ENCODE data around the gene SOAT2. TPM values are rescaled to one million over a fixed set of nuclear protein-coding genes. Genes with fewer than 3 reads are reported as not detected.

Gene SOAT2
- total RNA-seq, 4 donors from 2014 or later, result 0.30 to 2.9 (median 0.72) TPM

DNA sequence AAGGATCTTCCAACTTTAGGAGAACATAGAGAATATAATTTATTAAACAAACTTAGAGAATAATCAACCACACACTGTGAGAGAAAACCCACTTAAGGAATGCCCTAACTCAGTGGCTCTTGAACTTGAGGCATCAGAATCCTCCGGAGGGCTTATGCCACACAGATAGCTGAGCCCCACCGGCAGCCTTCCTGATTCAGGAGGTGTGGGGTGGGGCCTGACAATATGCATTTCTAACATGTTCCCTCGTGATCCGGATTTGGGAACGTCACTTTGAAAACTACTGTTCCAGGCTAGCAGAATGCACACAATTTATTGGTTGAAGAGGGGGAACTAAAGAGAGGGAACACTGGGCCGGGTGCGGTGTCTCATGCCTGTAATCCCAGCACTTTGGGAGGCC is 2.0 kb upstream of the SOAT2 start:
- Histone ChIP-seq H3K27ac (peak overlapping the region in 1 of 4 donors; percentile 93), H3K36me3 (peaks cover 0 to 24% (median 0%) of the 10 kb centered on the region in 3 donors), H3K4me1 (peaks cover 0 to 90% (median 36%) of the 10 kb centered on the region in 4 donors), H3K27me3 (no peaks in the 10 kb centered on the region), H3K4me3 (peak overlapping the region in 1 of 4 donors; percentile 85), H3K9me3 (no peaks in the 10 kb centered on the region)
- TF ChIP-seq, protein P1, sequence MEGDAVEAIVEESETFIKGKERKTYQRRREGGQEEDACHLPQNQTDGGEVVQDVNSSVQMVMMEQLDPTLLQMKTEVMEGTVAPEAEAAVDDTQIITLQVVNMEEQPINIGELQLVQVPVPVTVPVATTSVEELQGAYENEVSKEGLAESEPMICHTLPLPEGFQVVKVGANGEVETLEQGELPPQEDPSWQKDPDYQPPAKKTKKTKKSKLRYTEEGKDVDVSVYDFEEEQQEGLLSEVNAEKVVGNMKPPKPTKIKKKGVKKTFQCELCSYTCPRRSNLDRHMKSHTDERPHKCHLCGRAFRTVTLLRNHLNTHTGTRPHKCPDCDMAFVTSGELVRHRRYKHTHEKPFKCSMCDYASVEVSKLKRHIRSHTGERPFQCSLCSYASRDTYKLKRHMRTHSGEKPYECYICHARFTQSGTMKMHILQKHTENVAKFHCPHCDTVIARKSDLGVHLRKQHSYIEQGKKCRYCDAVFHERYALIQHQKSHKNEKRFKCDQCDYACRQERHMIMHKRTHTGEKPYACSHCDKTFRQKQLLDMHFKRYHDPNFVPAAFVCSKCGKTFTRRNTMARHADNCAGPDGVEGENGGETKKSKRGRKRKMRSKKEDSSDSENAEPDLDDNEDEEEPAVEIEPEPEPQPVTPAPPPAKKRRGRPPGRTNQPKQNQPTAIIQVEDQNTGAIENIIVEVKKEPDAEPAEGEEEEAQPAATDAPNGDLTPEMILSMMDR (IDR thresholded peaks at IDR 0.05), result no peak
- no peak for TF ChIP-seq POLR2A (IDR thresholded peaks at IDR 0.05)
- no peak for TF ChIP-seq EP300 (IDR thresholded peaks at IDR 0.05)
- WGBS, 2 donors, result 71 to 77% methylated on average over 7 of the region's 7 CpGs
- DNase-seq (ENCODE audit: low spot score in 2 of 2), result no peak

DNA sequence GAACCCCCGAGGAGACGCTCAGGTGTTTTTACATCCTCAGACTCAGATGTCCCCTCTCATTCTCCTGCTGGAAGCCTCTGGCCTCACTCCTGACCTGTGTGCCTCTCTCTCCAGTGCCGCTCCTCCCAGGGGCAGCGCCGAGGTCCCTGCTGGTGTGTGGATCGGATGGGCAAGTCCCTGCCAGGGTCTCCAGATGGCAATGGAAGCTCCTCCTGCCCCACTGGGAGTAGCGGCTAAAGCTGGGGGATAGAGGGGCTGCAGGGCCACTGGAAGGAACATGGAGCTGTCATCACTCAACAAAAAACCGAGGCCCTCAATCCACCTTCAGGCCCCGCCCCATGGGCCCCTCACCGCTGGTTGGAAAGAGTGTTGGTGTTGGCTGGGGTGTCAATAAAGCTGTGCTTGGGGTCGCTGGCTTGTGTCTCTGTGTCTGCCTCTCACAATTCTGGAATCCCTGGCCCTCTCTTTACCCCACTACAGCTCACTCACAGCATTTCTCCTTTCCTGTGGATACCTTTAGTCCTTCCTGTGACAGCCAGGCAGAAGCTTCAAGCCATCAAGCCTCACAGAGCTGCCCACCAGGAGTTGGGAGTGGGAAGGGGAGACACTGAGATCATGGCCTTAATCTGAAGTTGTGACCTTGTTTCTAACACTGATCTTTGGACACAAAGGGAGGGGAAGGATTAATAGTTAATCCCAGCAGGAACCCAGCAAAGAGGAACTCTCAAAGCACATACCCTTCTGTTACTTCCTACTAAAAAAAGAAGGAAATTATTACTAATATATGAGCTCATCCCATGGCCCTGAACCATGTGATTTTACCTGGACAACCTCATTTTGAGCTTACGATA is 1.1 kb upstream of the SOAT2 start:
- Histone ChIP-seq H3K27me3 (no peaks in the 10 kb centered on the region), H3K27ac (peak overlapping the region in 3 of 4 donors; percentile 33 to 65 (median 48)), H3K4me3 (no peak overlapping the region), H3K9me3 (no peaks in the 10 kb centered on the region), H3K36me3 (peaks cover 0 to 24% (median 0%) of the 10 kb centered on the region in 3 donors), H3K4me1 (peaks cover 0 to 88% (median 34%) of the 10 kb centered on the region in 4 donors)
- 83 to 86% methylated on average over 12 of the region's 12 CpGs for WGBS, 2 donors
- DNase-seq (ENCODE audit: low spot score in 2 of 2), result no peak
- TF ChIP-seq, protein P1 (IDR thresholded peaks at IDR 0.05), result no peak
- TF ChIP-seq POLR2A (IDR thresholded peaks at IDR 0.05), result no peak
- TF ChIP-seq EP300 (IDR thresholded peaks at IDR 0.05), result no peak

DNA sequence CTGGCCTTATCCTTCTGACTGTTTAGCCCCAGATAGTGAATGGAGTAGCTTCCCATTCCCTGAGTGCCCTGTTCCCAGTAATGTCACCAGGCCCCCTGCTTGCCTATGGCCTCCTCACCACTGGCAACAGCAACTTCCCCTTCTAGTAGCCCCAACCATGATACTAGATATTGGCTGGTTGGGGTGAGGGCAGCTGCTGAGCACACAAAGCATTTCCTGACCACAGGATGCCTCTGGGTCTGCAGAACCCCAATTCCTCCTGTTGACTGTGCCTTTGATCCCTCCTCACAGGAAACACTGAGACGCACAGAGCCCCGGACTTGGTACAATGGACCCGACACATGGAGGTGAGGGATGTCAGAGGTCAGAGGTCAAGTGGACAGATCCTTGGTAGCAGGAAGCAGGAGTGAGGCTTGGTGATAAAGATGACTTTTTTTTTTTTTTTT is 597 bp downstream of the SOAT2 start:
- Histone ChIP-seq H3K27me3 (no peaks in the 10 kb centered on the region), H3K27ac (peak overlapping the region in 2 of 4 donors; percentile 48 to 65), H3K4me1 (peaks cover 0 to 73% (median 24%) of the 10 kb centered on the region in 4 donors), H3K36me3 (peaks cover 0 to 24% (median 0%) of the 10 kb centered on the region in 3 donors), H3K9me3 (no peaks in the 10 kb centered on the region), H3K4me3 (peak overlapping the region in 1 of 4 donors; percentile 3)
- WGBS, 2 donors, result 31 to 35% methylated on average over 3 of the region's 3 CpGs
- DNase-seq (ENCODE audit: low spot score in 2 of 2), result no peak
- TF ChIP-seq, protein P1 (IDR thresholded peaks at IDR 0.05), result no peak
- no peak for TF ChIP-seq POLR2A (IDR thresholded peaks at IDR 0.05)
- TF ChIP-seq EP300 (IDR thresholded peaks at IDR 0.05), result no peak

DNA sequence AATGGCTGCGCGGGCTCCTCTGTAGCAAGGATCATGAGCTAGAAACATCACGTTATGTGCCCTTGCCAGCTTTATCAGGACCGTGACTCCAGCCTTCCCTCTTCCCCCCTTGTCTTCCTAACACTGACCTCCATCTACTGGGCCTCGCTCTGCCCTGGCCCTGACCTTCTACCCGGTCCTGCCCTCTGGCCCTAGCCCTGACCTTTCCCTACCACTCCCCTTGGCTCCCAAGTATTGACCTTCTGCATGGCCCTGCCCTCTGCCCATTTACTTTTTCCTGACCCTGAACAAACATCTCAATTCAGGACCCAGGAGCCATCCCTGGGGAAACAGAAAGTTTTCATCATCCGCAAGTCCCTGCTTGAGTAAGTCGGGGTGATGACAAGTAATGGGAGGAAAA is 2.0 kb downstream of the SOAT2 start:
- Histone ChIP-seq H3K4me3 (no peak overlapping the region), H3K4me1 (peaks cover 0 to 60% (median 18%) of the 10 kb centered on the region in 4 donors), H3K36me3 (peaks cover 0 to 21% (median 0%) of the 10 kb centered on the region in 3 donors), H3K9me3 (no peaks in the 10 kb centered on the region), H3K27me3 (no peaks in the 10 kb centered on the region), H3K27ac (peak overlapping the region in 1 of 4 donors; percentile 49)
- 70 to 79% methylated on average over 8 of the region's 8 CpGs for WGBS, 2 donors
- TF ChIP-seq EP300 (IDR thresholded peaks at IDR 0.05), result no peak
- TF ChIP-seq, protein P1 (IDR thresholded peaks at IDR 0.05), result no peak
- no peak for TF ChIP-seq POLR2A (IDR thresholded peaks at IDR 0.05)
- DNase-seq (ENCODE audit: low spot score in 2 of 2), result no peak
